Kidney epithelial cell (primary cell): ENCODE measurements around the gene FAM234B. TPM values are rescaled to one million over a fixed set of nuclear protein-coding genes. Genes with fewer than 3 reads are reported as not detected.

Source experiments
- DNase-seq: peaks from one replicate; pipeline ENCODE4 v3.0.0-alpha.2; 2010; ENCODE audit warnings: low read depth
- H3K27me3 ChIP-seq: 2 replicates; pipeline ENCODE4 v1.6.0; 2011; ENCODE audit warnings: low read length; ENCODE audit not compliant: control insufficient read depth, insufficient read depth
- H3K36me3 ChIP-seq: 2 replicates; pipeline ENCODE4 v1.5.1; 2011; ENCODE audit warnings: low read length; ENCODE audit not compliant: control insufficient read depth, insufficient read depth
- H3K4me3 ChIP-seq: 2 replicates; pipeline ENCODE4 v1.5.1; 2011; ENCODE audit warnings: low read depth, mild to moderate bottlenecking, control low read depth, low read length
- CTCF ChIP-seq: IDR thresholded peaks from 2 replicates; pipeline ENCODE4 v1.5.1; 2011; ENCODE audit warnings: mild to moderate bottlenecking, moderate library complexity, low read length, control low read depth, inconsistent platforms; ENCODE audit not compliant: insufficient read depth, poor library complexity, severe bottlenecking
- total RNA-seq: library from RNA; depleted of rRNA; stranded (reverse); fragments of >200 nt; gene quantifications from 2 replicates; pipeline ENCODE4 v1.2.3, GENCODE V29; 2015

The FAM234B gene
- total RNA-seq, 1 donor from 2014 or later = 5.0 TPM

GRCh38 chr12:13100882-13101769 lies 56.9 kb downstream of the FAM234B start:
- Histone ChIP-seq H3K36me3 (no peaks in the 10 kb centered on the region), H3K27me3 (no peaks in the 10 kb centered on the region), H3K4me3 (peak overlapping the region; percentile 45)
- DNase-seq = peak; percentile 71
- TF ChIP-seq CTCF = no peak

- TF ChIP-seq CTCF = no peak
- Histone ChIP-seq H3K4me3 (peak overlapping the region; percentile 45), H3K27me3 (no peaks in the 10 kb centered on the region), H3K36me3 (no peaks in the 10 kb centered on the region)
- no peak for DNase-seq
Observed at GRCh38 chr12:13101821-13102375, 57.7 kb downstream of the FAM234B start.

- no peak for DNase-seq
- Histone ChIP-seq H3K27me3 (no peaks in the 10 kb centered on the region), H3K36me3 (no peaks in the 10 kb centered on the region), H3K4me3 (no peak overlapping the region)
- no peak for TF ChIP-seq CTCF
Observed at GRCh38 chr12:13102461-13103195, 58.4 kb downstream of the FAM234B start.

- no peaks in the 10 kb centered on the region for H3K36me3 ChIP-seq
- no peak for DNase-seq
- no peak within 1 kb of the TSS for H3K4me3 ChIP-seq
- no peaks in the 10 kb centered on the region for H3K27me3 ChIP-seq
- no peak for TF ChIP-seq CTCF
Observed at GRCh38 chr12:13103391-13104033, 59.3 kb downstream of the FAM234B start, which contains the start of gene GSG1. GSG1 (minus strand) TSS chr12:13103667; CDS start chr12:13103512, 155 bp downstream.

GRCh38 chr12:13104409-13104808 lies 60.2 kb downstream of the FAM234B start:
- no peak for TF ChIP-seq CTCF
- DNase-seq = no peak
- Histone ChIP-seq H3K4me3 (no peak overlapping the region), H3K27me3 (no peaks in the 10 kb centered on the region), H3K36me3 (no peaks in the 10 kb centered on the region)
